H1 (cell line): ENCODE results near the gene TNS3.

Experiments used
- CTCF ChIP-seq, 3 experiments: IDR thresholded peaks; 1 replicate in 2 of 3; 2 replicates in 1 of 3; pipeline versions ENCODE4 v1.5.1 to v1.6.1; 2011; ENCODE audit warnings: low read length in 3 of 3, mild to moderate bottlenecking in 3 of 3, inconsistent platforms in 2 of 3, low read depth in 1 of 3, moderate library complexity in 1 of 3; ENCODE audit not compliant: insufficient read depth in 1 of 3; ENCODE audit errors: control extremely low read depth in 1 of 3
- EP300 ChIP-seq, 2 experiments: IDR thresholded peaks; 1 replicate in 1 of 2; 2 replicates in 1 of 2; pipeline ENCODE4 v1.6.1; 2011 to 2012; ENCODE audit warnings: low read depth in 2 of 2, low read length in 2 of 2, mild to moderate bottlenecking in 2 of 2, borderline replicate concordance in 1 of 2, inconsistent platforms in 1 of 2, moderate library complexity in 1 of 2
- FOSL1 ChIP-seq: IDR thresholded peaks from 2 replicates; pipeline ENCODE4 v1.6.1; 2011; ENCODE audit warnings: mild to moderate bottlenecking, low read depth, low read length, moderate library complexity; ENCODE audit not compliant: insufficient read depth
- KDM1A ChIP-seq: fragments of 200-600, 300-600 bp; sonication (generic); IDR thresholded peaks from 2 replicates; pipeline ENCODE4 v1.7.1; 2016; ENCODE audit warnings: mild to moderate bottlenecking, low read length, borderline replicate concordance
- KDM4A ChIP-seq: IDR thresholded peaks from one replicate; pipeline ENCODE4 v1.7.1; 2012; ENCODE audit warnings: low read depth, mild to moderate bottlenecking, moderate library complexity, low read length, inconsistent platforms; ENCODE audit not compliant: severe bottlenecking
- MAFK ChIP-seq: IDR thresholded peaks from 2 replicates; pipeline ENCODE4 v1.6.1; 2012; ENCODE audit warnings: low read depth, mild to moderate bottlenecking, improper control_type of control experiment, low read length
- NRF1 ChIP-seq: IDR thresholded peaks from 2 replicates; pipeline ENCODE4 v1.6.1; 2011; ENCODE audit warnings: mild to moderate bottlenecking, low read depth, low read length, improper control_type of control experiment
- POLR2A ChIP-seq, 2 experiments: IDR thresholded peaks; 1 replicate in 1 of 2; 2 replicates in 1 of 2; pipeline ENCODE4 v1.6.1; 2011; ENCODE audit warnings: low read depth in 2 of 2, low read length in 2 of 2, mild to moderate bottlenecking in 2 of 2; ENCODE audit errors: control extremely low read depth in 1 of 2
- SIX5 ChIP-seq: IDR thresholded peaks from 2 replicates; pipeline ENCODE4 v1.6.1; 2011; ENCODE audit warnings: mild to moderate bottlenecking, low read depth, low read length

GRCh38 chr7:47369736-47370135 is 212.2 kb downstream of the TNS3 start:
- TF ChIP-seq MAFK, result no peak
- TF ChIP-seq KDM1A, result no peak
- no peak for TF ChIP-seq CTCF (IDR thresholded peaks at IDR 0.05; ENCODE audit: control extremely low read depth in 1 of 3, insufficient read depth in 1 of 3, low read depth in 1 of 3, low read length in 3 of 3)
- no peak for TF ChIP-seq FOSL1
- no peak for TF ChIP-seq POLR2A (IDR thresholded peaks at IDR 0.05; ENCODE audit: control extremely low read depth in 1 of 2, low read depth in 2 of 2, low read length in 2 of 2)
- no peak for TF ChIP-seq KDM4A
- no peak for TF ChIP-seq EP300 (IDR thresholded peaks at IDR 0.05; ENCODE audit: borderline replicate concordance in 1 of 2, low read depth in 2 of 2, low read length in 2 of 2)
- no peak for TF ChIP-seq SIX5
- no peak for TF ChIP-seq NRF1
